ENCODE results near the gene DHDDS. TPM values are rescaled to one million over a fixed set of nuclear protein-coding genes. Genes with fewer than 3 reads are reported as not detected.

DHDDS gene
- total RNA-seq, 1 donor from 2014 or later = 50.4 TPM

DNA sequence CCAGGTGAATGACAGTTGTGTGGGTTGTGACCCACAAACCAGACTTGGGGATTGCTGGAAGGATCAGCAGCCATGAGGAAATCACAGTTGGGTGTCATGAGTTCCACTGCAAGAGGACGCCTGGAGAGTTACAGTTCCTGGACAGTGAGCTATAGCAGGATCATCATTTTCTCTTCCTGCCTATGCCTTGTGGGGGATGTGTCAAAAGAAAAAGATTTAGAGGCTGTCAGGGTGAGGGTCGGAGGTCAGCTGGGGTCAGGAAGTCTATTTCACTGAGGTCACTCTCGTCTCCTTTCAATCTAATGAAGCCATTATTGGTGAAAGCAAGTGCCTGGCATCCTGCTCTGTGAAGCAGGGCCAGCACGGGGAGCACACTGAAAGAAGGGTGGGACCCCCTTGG is 28.5 kb upstream of the DHDDS start:
- Mint-ChIP-seq H3K27ac (ENCODE audit: unreplicated experiment) (no peak overlapping the region), H3K9me3 (ENCODE audit: unreplicated experiment) (no peaks in the 10 kb centered on the region), H3K27me3 (ENCODE audit: unreplicated experiment) (peaks cover 5% of the 10 kb centered on the region), H3K4me1 (ENCODE audit: unreplicated experiment) (peaks cover 4% of the 10 kb centered on the region), H3K36me3 (ENCODE audit: unreplicated experiment) (no peaks in the 10 kb centered on the region), H3K4me3 (ENCODE audit: unreplicated experiment) (no peak overlapping the region)
- DNase-seq (ENCODE audit: extremely low spot score, unreplicated experiment) = no peak
- TF ChIP-seq, protein P1, sequence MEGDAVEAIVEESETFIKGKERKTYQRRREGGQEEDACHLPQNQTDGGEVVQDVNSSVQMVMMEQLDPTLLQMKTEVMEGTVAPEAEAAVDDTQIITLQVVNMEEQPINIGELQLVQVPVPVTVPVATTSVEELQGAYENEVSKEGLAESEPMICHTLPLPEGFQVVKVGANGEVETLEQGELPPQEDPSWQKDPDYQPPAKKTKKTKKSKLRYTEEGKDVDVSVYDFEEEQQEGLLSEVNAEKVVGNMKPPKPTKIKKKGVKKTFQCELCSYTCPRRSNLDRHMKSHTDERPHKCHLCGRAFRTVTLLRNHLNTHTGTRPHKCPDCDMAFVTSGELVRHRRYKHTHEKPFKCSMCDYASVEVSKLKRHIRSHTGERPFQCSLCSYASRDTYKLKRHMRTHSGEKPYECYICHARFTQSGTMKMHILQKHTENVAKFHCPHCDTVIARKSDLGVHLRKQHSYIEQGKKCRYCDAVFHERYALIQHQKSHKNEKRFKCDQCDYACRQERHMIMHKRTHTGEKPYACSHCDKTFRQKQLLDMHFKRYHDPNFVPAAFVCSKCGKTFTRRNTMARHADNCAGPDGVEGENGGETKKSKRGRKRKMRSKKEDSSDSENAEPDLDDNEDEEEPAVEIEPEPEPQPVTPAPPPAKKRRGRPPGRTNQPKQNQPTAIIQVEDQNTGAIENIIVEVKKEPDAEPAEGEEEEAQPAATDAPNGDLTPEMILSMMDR (IDR thresholded peaks at IDR 0.05) = no peak

DNA sequence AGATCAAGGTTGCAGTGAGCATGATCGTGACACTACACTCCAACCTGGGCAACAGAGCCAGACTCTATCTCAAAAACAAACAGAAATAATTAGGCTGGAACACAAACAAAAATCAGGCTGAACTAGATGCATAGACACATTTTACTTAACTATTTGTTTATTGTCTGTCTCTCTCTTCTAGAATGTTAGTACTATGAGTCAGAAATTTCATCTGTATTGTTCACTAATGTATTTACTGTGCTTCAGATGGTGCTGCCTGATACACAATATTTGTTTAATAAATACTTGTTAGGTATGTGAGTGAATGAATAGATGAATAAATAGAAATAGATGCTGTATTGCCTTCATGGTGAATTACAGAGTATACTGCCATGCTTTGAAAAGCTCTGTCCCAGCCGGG is 27.5 kb upstream of the DHDDS start:
- H3K27ac Mint-ChIP-seq (ENCODE audit: unreplicated experiment) = no peak overlapping the region
- H3K27me3 Mint-ChIP-seq (ENCODE audit: unreplicated experiment) = peaks cover 11% of the 10 kb centered on the region
- no peaks in the 10 kb centered on the region for H3K36me3 Mint-ChIP-seq (ENCODE audit: unreplicated experiment)
- no peak overlapping the region for H3K4me3 Mint-ChIP-seq (ENCODE audit: unreplicated experiment)
- H3K9me3 Mint-ChIP-seq (ENCODE audit: unreplicated experiment) = no peaks in the 10 kb centered on the region
- peaks cover 11% of the 10 kb centered on the region for H3K4me1 Mint-ChIP-seq (ENCODE audit: unreplicated experiment)
- DNase-seq (ENCODE audit: extremely low spot score, unreplicated experiment) = no peak
- TF ChIP-seq, protein P1 (IDR thresholded peaks at IDR 0.05) = no peak

DNA sequence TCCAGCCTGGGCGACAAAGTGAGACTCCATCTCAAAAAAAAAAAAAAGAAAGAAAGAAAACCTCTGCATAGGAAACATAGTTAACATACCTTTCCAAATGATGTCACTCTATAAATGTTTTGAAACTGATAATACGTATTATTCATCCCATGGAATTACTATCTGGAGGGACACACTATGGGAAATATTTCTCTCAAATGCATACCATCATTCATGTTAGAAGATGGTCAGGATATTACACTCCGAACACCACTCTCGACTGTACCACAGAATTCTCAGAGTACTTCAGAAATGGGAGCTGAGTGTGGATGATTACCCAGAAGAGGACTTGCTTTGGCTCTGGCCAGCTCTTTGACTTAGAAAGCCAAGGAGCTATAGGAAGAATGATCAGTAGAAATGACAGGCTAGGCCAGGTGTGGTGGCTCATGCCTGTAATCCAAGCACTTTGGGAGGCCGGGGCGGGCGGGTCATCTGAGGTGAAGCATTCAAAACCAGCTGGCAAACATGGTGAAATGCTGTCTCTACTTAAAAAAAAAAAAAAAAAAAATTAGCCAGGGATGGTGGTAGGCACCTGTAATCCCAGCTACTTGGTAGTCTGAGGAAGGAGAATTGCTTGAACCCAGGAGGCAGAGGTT is 26.7 kb upstream of the DHDDS start:
- Mint-ChIP-seq H3K4me3 (ENCODE audit: unreplicated experiment) (no peak overlapping the region), H3K27ac (ENCODE audit: unreplicated experiment) (no peak overlapping the region), H3K9me3 (ENCODE audit: unreplicated experiment) (no peaks in the 10 kb centered on the region), H3K4me1 (ENCODE audit: unreplicated experiment) (peaks cover 12% of the 10 kb centered on the region), H3K36me3 (ENCODE audit: unreplicated experiment) (no peaks in the 10 kb centered on the region), H3K27me3 (ENCODE audit: unreplicated experiment) (peaks cover 14% of the 10 kb centered on the region)
- TF ChIP-seq, protein P1 (IDR thresholded peaks at IDR 0.05) = no peak
- DNase-seq (ENCODE audit: extremely low spot score, unreplicated experiment) = no peak

DNA sequence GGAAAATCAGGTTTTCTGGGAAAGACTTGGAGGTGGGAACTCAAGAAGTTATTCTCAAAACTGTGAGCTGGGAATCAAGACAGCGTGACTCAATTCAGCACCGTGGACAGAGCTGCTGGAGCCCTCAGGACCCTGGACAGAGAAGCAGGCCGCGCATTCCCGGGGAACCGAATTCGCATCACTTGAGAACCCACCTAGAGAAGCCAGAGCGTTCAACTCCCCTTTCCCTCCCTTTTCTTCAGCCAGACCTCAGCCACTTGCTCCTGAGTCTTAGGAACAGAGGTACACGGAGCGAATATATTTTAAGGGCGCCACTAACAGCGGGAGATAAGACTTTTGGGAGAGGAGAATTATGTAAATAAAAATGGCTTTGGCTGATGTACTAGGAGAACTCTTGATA is 23.5 kb upstream of the DHDDS start:
- Mint-ChIP-seq H3K27me3 (ENCODE audit: unreplicated experiment) (peaks cover 39% of the 10 kb centered on the region), H3K9me3 (ENCODE audit: unreplicated experiment) (no peaks in the 10 kb centered on the region), H3K36me3 (ENCODE audit: unreplicated experiment) (no peaks in the 10 kb centered on the region), H3K4me3 (ENCODE audit: unreplicated experiment) (no peak overlapping the region), H3K27ac (ENCODE audit: unreplicated experiment) (no peak overlapping the region), H3K4me1 (ENCODE audit: unreplicated experiment) (peaks cover 19% of the 10 kb centered on the region)
- peak; percentile 92 for DNase-seq (ENCODE audit: extremely low spot score, unreplicated experiment)
- TF ChIP-seq, protein P1 (IDR thresholded peaks at IDR 0.05) = no peak

DNA sequence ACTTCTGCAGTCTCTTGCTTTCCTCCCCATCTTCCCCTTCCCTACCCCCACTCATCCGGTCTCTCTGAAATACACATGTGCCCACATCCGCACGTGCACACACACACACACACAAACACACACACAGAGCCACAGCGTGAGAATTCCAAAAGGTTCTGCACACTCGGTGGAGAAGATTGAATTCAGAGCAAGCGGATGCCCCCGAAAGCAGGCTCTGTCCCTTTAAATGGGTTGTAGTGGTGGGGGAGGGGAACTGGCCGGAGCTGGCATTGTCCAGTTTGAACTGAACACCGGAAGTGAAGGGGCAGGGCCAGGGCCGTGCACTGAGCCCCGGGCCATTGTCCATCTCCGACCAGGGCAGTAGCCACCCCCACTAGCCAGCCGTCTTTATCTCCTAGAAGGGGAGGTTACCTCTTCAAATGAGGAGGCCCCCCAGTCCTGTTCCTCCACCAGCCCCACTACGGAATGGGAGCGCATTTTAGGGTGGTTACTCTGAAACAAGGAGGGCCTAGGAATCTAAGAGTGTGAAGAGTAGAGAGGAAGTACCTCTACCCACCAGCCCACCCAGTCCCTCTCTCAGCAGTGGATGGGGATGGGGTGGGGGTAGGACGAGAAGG is 22.8 kb upstream of the DHDDS start:
- Mint-ChIP-seq H3K27me3 (ENCODE audit: unreplicated experiment) (peaks cover 46% of the 10 kb centered on the region), H3K27ac (ENCODE audit: unreplicated experiment) (no peak overlapping the region), H3K4me1 (ENCODE audit: unreplicated experiment) (peaks cover 19% of the 10 kb centered on the region), H3K9me3 (ENCODE audit: unreplicated experiment) (no peaks in the 10 kb centered on the region), H3K36me3 (ENCODE audit: unreplicated experiment) (no peaks in the 10 kb centered on the region), H3K4me3 (ENCODE audit: unreplicated experiment) (no peak overlapping the region)
- TF ChIP-seq, protein P1 (IDR thresholded peaks at IDR 0.05) = no peak
- DNase-seq (ENCODE audit: extremely low spot score, unreplicated experiment) = no peak
